NOMO-1 treated with dmso at 0.1 percent for 144 hours (cell line): ENCODE data around the gene KIF26B.
"Not testable (repeated sequence)": the region's sequence is repeated elsewhere in the genome, so short reads cannot be mapped to it uniquely, and the experiment has no call there.

Experiments used
- DNase-seq: peaks from one replicate; lab custom pipeline; 2025; ENCODE audit not compliant: unreplicated experiment; lab: John Stamatoyannopoulos, UW

The KIF26B gene

GRCh38 chr1:245345191-245345884 lies 190.6 kb downstream of the KIF26B start:
- DNase-seq = no peak

- DNase-seq = no peak
These were observed 193.8 kb downstream of the KIF26B start for GRCh38 chr1:245348626-245349025.

- DNase-seq = no peak
These were observed 198.6 kb downstream of the KIF26B start for GRCh38 chr1:245353411-245353810.

GRCh38 chr1:245353915-245354775 lies 199.4 kb downstream of the KIF26B start:
- DNase-seq = no peak

- DNase-seq = not testable (repeated sequence)
These were observed 201.3 kb downstream of the KIF26B start for GRCh38 chr1:245355851-245356630.

GRCh38 chr1:245356891-245357585 lies 202.3 kb downstream of the KIF26B start:
- DNase-seq = no peak

GRCh38 chr1:245359101-245359680 lies 204.4 kb downstream of the KIF26B start:
- DNase-seq = not testable (repeated sequence)

- DNase-seq = no peak
These were observed 206.3 kb downstream of the KIF26B start for GRCh38 chr1:245361065-245361464.

- no peak for DNase-seq
These were observed 207.2 kb downstream of the KIF26B start for GRCh38 chr1:245361951-245362350.

- no peak for DNase-seq
These were observed 208.8 kb downstream of the KIF26B start for GRCh38 chr1:245363461-245364200.

GRCh38 chr1:245365095-245366020 lies 210.6 kb downstream of the KIF26B start:
- DNase-seq = no peak

GRCh38 chr1:245366886-245367285 lies 212.1 kb downstream of the KIF26B start:
- DNase-seq = no peak

- no peak for DNase-seq
These were observed 215.5 kb downstream of the KIF26B start for GRCh38 chr1:245370175-245370825.

- DNase-seq = no peak
These were observed 216.3 kb downstream of the KIF26B start for GRCh38 chr1:245370905-245371581.

- DNase-seq = no peak
These were observed 218.3 kb downstream of the KIF26B start for GRCh38 chr1:245373131-245373530.

GRCh38 chr1:245375789-245376460 lies 221.1 kb downstream of the KIF26B start:
- no peak for DNase-seq

- no peak for DNase-seq
These were observed 223.1 kb downstream of the KIF26B start for GRCh38 chr1:245377854-245378253.
